ENCODE data around the gene FFAR1.

Gene FFAR1

DNA sequence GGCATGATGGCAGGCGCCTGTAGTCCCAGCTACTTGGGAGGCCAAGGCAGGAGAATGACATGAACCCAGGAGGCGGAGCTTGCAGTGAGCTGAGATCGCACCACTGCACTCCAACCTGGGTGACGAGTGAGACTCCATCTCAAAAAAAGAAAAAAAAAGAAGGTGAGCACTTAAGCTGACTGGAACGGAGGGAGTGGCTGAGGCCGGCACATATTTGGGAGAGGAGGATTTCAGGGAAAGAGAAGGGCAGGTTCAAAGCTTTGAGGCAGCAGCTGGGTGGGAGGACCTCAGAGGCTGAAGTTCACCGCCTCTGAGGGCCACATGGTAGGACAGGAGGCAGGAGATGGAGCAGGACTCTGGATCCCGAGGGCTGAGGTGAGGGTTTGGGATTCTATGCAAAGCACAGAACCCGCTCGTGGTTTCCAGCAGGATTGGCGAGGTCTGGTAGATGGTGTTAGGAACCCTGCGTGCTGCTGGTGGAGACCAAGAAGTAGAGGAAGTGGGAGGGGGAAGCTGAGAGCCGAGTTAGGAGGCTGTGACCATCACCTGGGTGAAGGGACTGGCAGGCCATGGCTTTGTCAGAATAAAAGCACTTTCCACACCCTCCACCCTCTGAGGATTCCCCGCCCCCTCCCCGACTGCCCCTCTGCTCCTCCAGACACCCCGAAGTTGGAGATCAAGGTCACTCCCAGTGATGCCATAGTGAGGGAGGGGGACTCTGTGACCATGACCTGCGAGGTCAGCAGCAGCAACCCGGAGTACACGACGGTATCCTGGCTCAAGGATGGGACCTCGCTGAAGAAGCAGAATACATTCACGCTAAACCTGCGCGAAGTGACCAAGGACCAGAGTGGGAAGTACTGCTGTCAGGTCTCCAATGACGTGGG lies 10.4 kb upstream of the FFAR1 start:
- Histone ChIP-seq H3K4me3 (ENCODE audit: insufficient read depth in 1 of 2, low read depth in 1 of 2, low read length in 2 of 2) (no peak overlapping the region), H3K23ac (ENCODE audit: low read length in 2 of 2) (no peak overlapping the region), H2BK15ac (ENCODE audit: low read depth, poor library complexity, severe bottlenecking) (no peak overlapping the region), H4K8ac (ENCODE audit: low read length) (no peak overlapping the region), H3K14ac (ENCODE audit: low read length in 2 of 2) (no peak overlapping the region), H2BK12ac (ENCODE audit: low read length in 2 of 2) (no peak overlapping the region), H3K4ac (ENCODE audit: low read depth in 1 of 2, low read length in 2 of 2) (no peak overlapping the region), H3K9me3 (ENCODE audit: control insufficient read depth, low read length) (no peaks in the 10 kb centered on the region), H3K4me1 (ENCODE audit: control insufficient read depth, insufficient read depth, low read depth, low read length) (no peaks in the 10 kb centered on the region), H2BK120ac (ENCODE audit: low read depth, low read length) (no peak overlapping the region), H3K27ac (ENCODE audit: low read length, poor library complexity, severe bottlenecking) (no peak overlapping the region), H2BK5ac (ENCODE audit: low read depth, low read length, poor library complexity, severe bottlenecking) (no peak overlapping the region), H3K27me3 (ENCODE audit: control insufficient read depth in 1 of 2, insufficient read depth in 1 of 2, low read length in 2 of 2) (peaks cover 0 to 41% of the 10 kb centered on the region in 2 experiments), H3K9ac (ENCODE audit: low read length) (no peak overlapping the region), H3K18ac (ENCODE audit: low read depth in 1 of 2, low read length in 2 of 2) (no peak overlapping the region), H3K36me3 (ENCODE audit: control insufficient read depth in 1 of 2, insufficient read depth in 2 of 2, low read depth in 1 of 2, low read length in 2 of 2) (no peaks in the 10 kb centered on the region), H3K4me2 (ENCODE audit: low read length, poor library complexity, severe bottlenecking) (no peak overlapping the region), H3K79me1 (replicated peaks; ENCODE audit: low read length, poor library complexity, severe bottlenecking) (no peaks in the 10 kb centered on the region), H4K91ac (ENCODE audit: low read length) (no peak overlapping the region), H2AK5ac (ENCODE audit: low read length, severe bottlenecking) (no peak overlapping the region), H2AFZ (ENCODE audit: low read depth, low read length) (no peak overlapping the region)
- DNase-seq, result no peak
- WGBS, result 85% methylated on average over 23 of the region's 25 CpGs

- H2BK120ac ChIP-seq (ENCODE audit: low read depth, low read length), result no peak overlapping the region
- no peak overlapping the region for H3K14ac ChIP-seq (ENCODE audit: low read length in 2 of 2)
- no peak overlapping the region for H3K4me2 ChIP-seq (ENCODE audit: low read length, poor library complexity, severe bottlenecking)
- WGBS, result 84% methylated on average over 12 of the region's 13 CpGs
- H2BK5ac ChIP-seq (ENCODE audit: low read depth, low read length, poor library complexity, severe bottlenecking), result no peak overlapping the region
- no peak overlapping the region for H2AK5ac ChIP-seq (ENCODE audit: low read length, severe bottlenecking)
- H3K18ac ChIP-seq (ENCODE audit: low read depth in 1 of 2, low read length in 2 of 2), result no peak overlapping the region
- no peak overlapping the region for H3K23ac ChIP-seq (ENCODE audit: low read length in 2 of 2)
- no peak overlapping the region for H2BK12ac ChIP-seq (ENCODE audit: low read length in 2 of 2)
- H3K36me3 ChIP-seq (ENCODE audit: control insufficient read depth in 1 of 2, insufficient read depth in 2 of 2, low read depth in 1 of 2, low read length in 2 of 2), result no peaks in the 10 kb centered on the region
- H3K79me1 ChIP-seq (replicated peaks; ENCODE audit: low read length, poor library complexity, severe bottlenecking), result no peaks in the 10 kb centered on the region
- no peak for DNase-seq
- H2AFZ ChIP-seq (ENCODE audit: low read depth, low read length), result no peak overlapping the region
- no peaks in the 10 kb centered on the region for H3K9me3 ChIP-seq (ENCODE audit: control insufficient read depth, low read length)
- no peak overlapping the region for H3K27ac ChIP-seq (ENCODE audit: low read length, poor library complexity, severe bottlenecking)
- H4K8ac ChIP-seq (ENCODE audit: low read length), result no peak overlapping the region
- H4K91ac ChIP-seq (ENCODE audit: low read length), result no peak overlapping the region
- H3K4me3 ChIP-seq (ENCODE audit: insufficient read depth in 1 of 2, low read depth in 1 of 2, low read length in 2 of 2), result no peak overlapping the region
- no peak overlapping the region for H3K9ac ChIP-seq (ENCODE audit: low read length)
- no peaks in the 10 kb centered on the region for H3K4me1 ChIP-seq (ENCODE audit: control insufficient read depth, insufficient read depth, low read depth, low read length)
- no peak overlapping the region for H2BK15ac ChIP-seq (ENCODE audit: low read depth, poor library complexity, severe bottlenecking)
- peaks cover 0 to 38% of the 10 kb centered on the region in 2 experiments for H3K27me3 ChIP-seq (ENCODE audit: control insufficient read depth in 1 of 2, insufficient read depth in 1 of 2, low read length in 2 of 2)
- H3K4ac ChIP-seq (ENCODE audit: low read depth in 1 of 2, low read length in 2 of 2), result no peak overlapping the region
Measured at GRCh38 chr19:35337984-35338296, 9.8 kb upstream of the FFAR1 start.

- Histone ChIP-seq H3K27ac (ENCODE audit: low read length, poor library complexity, severe bottlenecking) (no peak overlapping the region), H3K14ac (ENCODE audit: low read length in 2 of 2) (no peak overlapping the region), H3K4me3 (ENCODE audit: insufficient read depth in 1 of 2, low read depth in 1 of 2, low read length in 2 of 2) (no peak overlapping the region), H3K36me3 (ENCODE audit: control insufficient read depth in 1 of 2, insufficient read depth in 2 of 2, low read depth in 1 of 2, low read length in 2 of 2) (no peaks in the 10 kb centered on the region), H4K91ac (ENCODE audit: low read length) (no peak overlapping the region), H3K27me3 (ENCODE audit: control insufficient read depth in 1 of 2, insufficient read depth in 1 of 2, low read length in 2 of 2) (peaks cover 0 to 41% of the 10 kb centered on the region in 2 experiments), H3K79me1 (replicated peaks; ENCODE audit: low read length, poor library complexity, severe bottlenecking) (no peaks in the 10 kb centered on the region), H3K23ac (ENCODE audit: low read length in 2 of 2) (no peak overlapping the region), H2BK12ac (ENCODE audit: low read length in 2 of 2) (no peak overlapping the region), H2AFZ (ENCODE audit: low read depth, low read length) (no peak overlapping the region), H2BK5ac (ENCODE audit: low read depth, low read length, poor library complexity, severe bottlenecking) (no peak overlapping the region), H2BK15ac (ENCODE audit: low read depth, poor library complexity, severe bottlenecking) (no peak overlapping the region), H3K9me3 (ENCODE audit: control insufficient read depth, low read length) (no peaks in the 10 kb centered on the region), H2AK5ac (ENCODE audit: low read length, severe bottlenecking) (no peak overlapping the region), H4K8ac (ENCODE audit: low read length) (no peak overlapping the region), H3K9ac (ENCODE audit: low read length) (no peak overlapping the region), H3K4ac (ENCODE audit: low read depth in 1 of 2, low read length in 2 of 2) (no peak overlapping the region), H3K4me1 (ENCODE audit: control insufficient read depth, insufficient read depth, low read depth, low read length) (no peaks in the 10 kb centered on the region), H2BK120ac (ENCODE audit: low read depth, low read length) (no peak overlapping the region), H3K4me2 (ENCODE audit: low read length, poor library complexity, severe bottlenecking) (no peak overlapping the region), H3K18ac (ENCODE audit: low read depth in 1 of 2, low read length in 2 of 2) (no peak overlapping the region)
- DNase-seq, result no peak
- WGBS, result 89% methylated on average over 11 of the region's 11 CpGs
Measured at GRCh38 chr19:35340431-35340830, 7.3 kb upstream of the FFAR1 start.

DNA sequence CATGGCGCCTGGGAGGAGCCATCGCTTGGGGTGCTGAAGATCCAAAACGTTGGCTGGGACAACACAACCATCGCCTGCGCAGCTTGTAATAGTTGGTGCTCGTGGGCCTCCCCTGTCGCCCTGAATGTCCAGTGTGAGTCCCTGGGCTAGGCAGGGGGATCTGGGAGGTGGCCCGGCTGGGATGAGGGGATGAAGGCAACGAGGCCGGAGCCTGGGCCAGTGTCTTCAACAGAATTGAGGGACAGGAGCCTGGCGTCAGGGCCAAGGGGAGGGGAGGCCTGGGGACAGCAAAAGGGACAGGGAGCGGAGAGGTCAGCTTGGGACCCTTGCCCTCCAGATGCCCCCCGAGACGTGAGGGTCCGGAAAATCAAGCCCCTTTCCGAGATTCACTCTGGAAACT lies 6.7 kb upstream of the FFAR1 start:
- DNase-seq, result no peak
- Histone ChIP-seq H3K9me3 (ENCODE audit: control insufficient read depth, low read length) (no peaks in the 10 kb centered on the region), H3K9ac (ENCODE audit: low read length) (no peak overlapping the region), H3K79me1 (replicated peaks; ENCODE audit: low read length, poor library complexity, severe bottlenecking) (no peaks in the 10 kb centered on the region), H3K36me3 (ENCODE audit: control insufficient read depth in 1 of 2, insufficient read depth in 2 of 2, low read depth in 1 of 2, low read length in 2 of 2) (no peaks in the 10 kb centered on the region), H2BK120ac (ENCODE audit: low read depth, low read length) (no peak overlapping the region), H2AFZ (ENCODE audit: low read depth, low read length) (no peak overlapping the region), H3K14ac (ENCODE audit: low read length in 2 of 2) (no peak overlapping the region), H2BK5ac (ENCODE audit: low read depth, low read length, poor library complexity, severe bottlenecking) (no peak overlapping the region), H3K4me2 (ENCODE audit: low read length, poor library complexity, severe bottlenecking) (no peak overlapping the region), H3K4me1 (ENCODE audit: control insufficient read depth, insufficient read depth, low read depth, low read length) (no peaks in the 10 kb centered on the region), H3K4me3 (ENCODE audit: insufficient read depth in 1 of 2, low read depth in 1 of 2, low read length in 2 of 2) (no peak overlapping the region), H4K91ac (ENCODE audit: low read length) (no peak overlapping the region), H4K8ac (ENCODE audit: low read length) (no peak overlapping the region), H3K4ac (ENCODE audit: low read depth in 1 of 2, low read length in 2 of 2) (no peak overlapping the region), H3K27me3 (ENCODE audit: control insufficient read depth in 1 of 2, insufficient read depth in 1 of 2, low read length in 2 of 2) (peaks cover 0 to 47% of the 10 kb centered on the region in 2 experiments), H2AK5ac (ENCODE audit: low read length, severe bottlenecking) (no peak overlapping the region), H3K23ac (ENCODE audit: low read length in 2 of 2) (no peak overlapping the region), H3K18ac (ENCODE audit: low read depth in 1 of 2, low read length in 2 of 2) (no peak overlapping the region), H2BK15ac (ENCODE audit: low read depth, poor library complexity, severe bottlenecking) (no peak overlapping the region), H2BK12ac (ENCODE audit: low read length in 2 of 2) (no peak overlapping the region), H3K27ac (ENCODE audit: low read length, poor library complexity, severe bottlenecking) (no peak overlapping the region)
- WGBS, result 71% methylated on average over 16 of the region's 16 CpGs

Data from mesenchymal stem cell (in vitro differentiated cells and primary cell).